SU-DHL-6 (cell line): ENCODE measurements around the gene SLFN5.
A peak's percentile ranks its signal among the peaks of the same experiment; 100 is the strongest.

ENCODE experiments used
- CTCF ChIP-seq: fragments of 200-600 bp; sonication (generic); IDR thresholded peaks from one replicate; pipeline ENCODE4 v1.5.1; 2017; ENCODE audit warnings: antibody characterized with exemption, mild to moderate bottlenecking, low read length, moderate library complexity; ENCODE audit not compliant: insufficient read depth, poor library complexity, severe bottlenecking
- EZH2phosphoT487 ChIP-seq: fragments of 200-600 bp; sonication (generic), shearing (Covaris generic); conservative IDR thresholded peaks from 2 replicates; pipeline ENCODE4 v1.6.1; 2018; ENCODE audit warnings: mild to moderate bottlenecking, antibody characterized with exemption, low read length, moderate library complexity, mixed read lengths

- peak; percentile 84 for TF ChIP-seq CTCF
- TF ChIP-seq EZH2phosphoT487, result no peak
Observed at GRCh38 chr17:35312790-35313711, 70.2 kb downstream of the SLFN5 start.
